HG02852 (cell line): ENCODE measurements around the gene EPHB2.
"Not testable (repeated sequence)": the region's sequence is repeated elsewhere in the genome, so short reads cannot be mapped to it uniquely, and the experiment has no call there.

Source experiments
- ATAC-seq: cut with Tn5 transposase; IDR thresholded peaks from one replicate; pipeline ENCODE4 v1.9.1; 2021; ENCODE audit warnings: mild to moderate bottlenecking, moderate library complexity; ENCODE audit not compliant: unreplicated experiment

EPHB2 gene

DNA sequence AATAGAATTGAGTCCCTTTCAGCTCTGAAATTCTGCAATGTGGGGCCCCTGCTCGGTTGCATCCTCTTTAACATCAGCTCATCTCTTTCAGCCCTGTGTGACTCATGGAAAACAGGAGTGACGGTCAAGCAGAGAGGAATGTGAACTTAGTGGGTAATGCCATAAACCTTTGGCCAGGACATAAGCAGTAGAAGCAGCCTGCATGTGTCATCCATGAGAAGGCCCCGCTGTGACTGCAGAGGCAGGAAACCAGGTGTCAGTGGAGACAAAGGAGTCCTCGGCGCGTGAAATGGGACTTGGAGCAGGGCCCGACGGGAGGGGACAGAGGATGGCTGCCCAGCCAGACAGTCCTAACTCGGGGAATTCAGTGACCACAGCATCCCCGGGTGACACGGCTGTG lies 21.1 kb upstream of the EPHB2 start:
- ATAC-seq = no peak

DNA sequence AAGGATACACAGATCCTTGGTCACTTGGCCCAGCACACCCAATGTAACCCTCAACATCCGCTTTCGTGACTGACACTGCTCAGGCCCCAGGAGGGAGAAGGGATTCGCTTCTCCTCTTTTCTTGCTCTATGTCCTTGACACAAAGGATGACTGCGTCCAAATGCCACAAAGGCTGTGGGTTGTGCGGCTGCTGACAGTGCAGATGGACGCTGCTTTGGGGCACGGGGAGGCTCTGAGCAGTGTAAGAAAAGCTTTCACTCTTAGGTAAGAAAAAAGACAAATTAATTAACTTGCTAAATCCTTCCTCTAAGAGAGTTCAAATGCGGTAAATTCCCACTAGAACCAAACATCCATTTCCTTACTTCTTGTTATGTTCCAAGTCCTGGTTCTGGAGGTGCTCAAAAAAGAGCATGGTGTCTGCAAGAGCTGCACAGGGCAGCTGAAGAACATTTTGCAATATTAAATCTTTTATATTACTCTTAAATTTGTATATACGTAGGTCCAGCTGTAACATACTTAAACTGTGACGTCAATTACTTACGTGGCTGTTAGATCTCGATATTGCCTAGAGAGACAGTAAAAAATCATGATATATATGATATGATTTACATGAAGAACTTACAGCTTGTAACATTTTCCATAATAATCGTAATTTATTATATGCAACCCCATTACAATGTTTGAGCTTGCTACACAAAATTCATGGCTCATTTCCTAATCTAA lies 19.4 kb upstream of the EPHB2 start:
- no peak for ATAC-seq

GRCh38 chr1:22694172-22694571 lies 16.5 kb upstream of the EPHB2 start:
- no peak for ATAC-seq

DNA sequence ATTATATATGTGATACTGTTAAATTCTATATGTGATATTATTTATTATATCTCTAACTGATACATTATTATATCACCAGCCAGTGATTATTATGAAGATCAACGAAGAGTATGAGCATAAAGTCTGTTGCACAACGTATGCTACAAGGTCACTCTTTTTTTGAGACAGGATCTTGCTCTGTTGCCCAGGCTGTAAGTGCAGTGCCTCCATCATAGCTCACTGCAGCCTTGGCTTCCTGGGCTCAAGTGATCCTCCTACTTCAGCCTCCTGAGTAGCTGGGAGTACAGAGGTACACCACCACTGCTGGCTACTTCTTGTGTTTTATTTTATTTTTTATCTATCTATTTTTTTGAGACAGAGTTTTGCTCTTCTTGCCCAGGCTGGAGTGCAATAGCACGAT lies 14.0 kb upstream of the EPHB2 start:
- ATAC-seq = no peak

DNA sequence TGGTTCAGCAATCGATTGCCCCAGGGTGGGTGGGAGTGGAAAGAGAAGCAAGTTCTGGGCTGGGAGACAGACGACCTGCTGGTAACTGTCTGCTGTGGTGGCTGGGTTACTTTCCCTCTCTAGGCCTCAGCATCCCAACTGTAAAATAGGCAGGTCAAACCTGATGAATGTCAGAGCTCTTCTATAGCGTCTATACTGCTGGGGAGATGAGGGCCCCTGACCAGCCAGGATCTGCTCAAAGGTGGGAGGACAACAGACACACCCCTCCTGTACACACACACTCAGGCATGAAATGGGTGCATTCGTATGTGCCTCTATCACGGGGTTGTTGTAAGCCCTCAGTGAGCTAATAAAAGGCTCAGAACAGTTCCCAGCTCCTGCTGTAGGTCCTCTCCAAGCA lies 12.7 kb upstream of the EPHB2 start:
- ATAC-seq = no peak

DNA sequence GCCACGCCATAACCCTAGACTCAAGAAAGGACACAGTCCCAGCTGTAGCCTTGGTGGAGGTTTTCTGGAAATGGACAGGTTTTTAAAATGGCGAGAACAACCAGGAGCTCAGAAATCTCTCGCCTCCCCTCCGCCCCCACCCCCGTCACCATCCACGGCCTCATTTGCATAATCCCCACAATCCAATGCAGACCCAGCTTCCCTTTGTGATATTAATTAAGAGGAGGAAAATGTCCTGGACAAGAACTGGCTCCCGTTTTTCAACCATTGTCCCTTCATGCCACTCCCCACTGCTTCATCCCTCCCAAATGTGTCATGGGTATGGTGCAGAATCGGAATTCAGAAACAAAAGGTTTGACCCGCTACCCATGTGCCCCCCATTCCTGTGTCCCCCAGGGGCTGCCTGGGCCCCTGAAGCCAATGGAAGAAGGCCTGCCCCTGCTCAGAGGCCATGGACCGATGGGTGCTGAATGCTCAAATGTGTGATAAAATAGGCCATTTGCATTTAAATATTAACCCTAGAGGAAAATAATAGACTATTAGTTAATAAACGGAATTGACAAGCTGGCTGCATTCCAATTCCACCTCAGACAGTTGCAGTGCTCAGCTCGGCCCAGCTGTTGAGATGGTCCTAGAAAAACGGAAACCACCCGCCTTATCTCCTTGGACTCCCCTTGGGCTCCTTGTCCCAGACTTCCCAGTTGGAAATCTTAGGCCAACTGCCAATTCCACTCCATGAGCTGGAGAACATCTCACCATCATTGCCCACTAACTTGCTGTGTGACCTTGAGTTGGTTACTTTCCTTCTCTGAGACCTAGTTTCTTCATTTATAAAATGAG lies 10.7 kb upstream of the EPHB2 start:
- no peak for ATAC-seq

DNA sequence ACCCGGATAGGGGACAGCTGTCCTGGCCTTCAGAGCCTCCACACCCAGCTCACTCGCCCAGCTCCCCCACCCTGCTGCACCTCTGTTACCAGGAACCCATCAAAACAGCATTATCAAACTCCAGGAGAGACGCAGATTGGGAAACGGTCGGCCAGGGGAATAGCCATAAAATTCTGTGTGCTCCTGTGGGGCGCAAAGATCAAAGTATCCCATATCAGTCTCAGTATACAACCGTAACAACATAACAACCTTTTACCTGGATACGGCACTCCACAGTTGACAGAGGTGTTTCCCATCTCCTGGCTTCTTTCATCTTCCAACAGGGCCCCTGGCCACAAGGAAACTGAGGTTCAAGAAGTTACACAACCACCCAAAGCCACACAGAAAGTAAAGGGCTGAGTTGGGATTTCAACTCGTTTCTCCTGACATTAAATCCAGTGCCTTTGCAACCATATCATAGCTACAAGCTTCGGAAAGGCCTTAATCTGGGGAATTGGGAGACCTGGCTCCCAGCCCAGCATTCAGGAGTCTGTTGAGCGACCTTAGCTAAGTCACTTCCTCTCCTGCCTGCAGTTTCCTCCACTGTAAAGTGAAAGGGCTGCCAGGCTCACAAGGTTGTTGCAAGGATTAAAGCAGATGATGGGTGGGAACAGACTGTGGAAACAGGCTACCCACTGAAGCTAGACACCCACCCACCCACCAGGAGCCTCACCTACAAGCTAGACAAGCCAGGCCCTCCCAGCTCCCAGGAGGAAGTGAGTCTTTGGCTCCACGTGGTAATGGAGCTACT lies 8.1 kb upstream of the EPHB2 start:
- ATAC-seq = no peak

- no peak for ATAC-seq
These were observed 6.1 kb upstream of the EPHB2 start for GRCh38 chr1:22704440-22705067.

GRCh38 chr1:22705586-22705985 lies 5.1 kb upstream of the EPHB2 start:
- ATAC-seq = no peak

DNA sequence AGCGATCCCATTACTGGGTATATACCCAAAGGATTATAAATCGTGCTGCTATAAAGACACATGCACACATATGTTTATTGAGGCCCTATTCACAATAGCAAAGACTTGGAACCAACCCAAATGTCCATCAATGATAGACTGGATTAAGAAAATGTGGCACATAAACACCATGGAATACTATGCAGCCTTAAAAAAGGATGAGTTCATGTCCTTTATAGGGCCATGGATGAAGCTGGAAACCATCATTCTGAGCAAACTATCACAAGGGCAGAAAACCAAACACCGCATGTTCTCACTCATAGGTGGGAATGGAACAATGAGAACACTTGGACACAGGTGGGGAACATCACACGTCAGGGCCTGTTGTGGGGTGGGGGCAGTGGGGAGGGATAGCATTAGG lies 4.5 kb upstream of the EPHB2 start:
- ATAC-seq = not testable (repeated sequence)

- no peak for ATAC-seq
These were observed 1.9 kb upstream of the EPHB2 start for GRCh38 chr1:22708777-22709176.

GRCh38 chr1:22709227-22709626 lies 1.4 kb upstream of the EPHB2 start:
- no peak for ATAC-seq

GRCh38 chr1:22709891-22710700 lies 543 bp upstream of the EPHB2 start:
- no peak for ATAC-seq

- ATAC-seq = no peak
These were observed 432 bp downstream of the EPHB2 start for GRCh38 chr1:22711071-22711470.

GRCh38 chr1:22711591-22712501 lies 1.2 kb downstream of the EPHB2 start:
- no peak for ATAC-seq

GRCh38 chr1:22712502-22713271 lies 2.0 kb downstream of the EPHB2 start:
- ATAC-seq = no peak

DNA sequence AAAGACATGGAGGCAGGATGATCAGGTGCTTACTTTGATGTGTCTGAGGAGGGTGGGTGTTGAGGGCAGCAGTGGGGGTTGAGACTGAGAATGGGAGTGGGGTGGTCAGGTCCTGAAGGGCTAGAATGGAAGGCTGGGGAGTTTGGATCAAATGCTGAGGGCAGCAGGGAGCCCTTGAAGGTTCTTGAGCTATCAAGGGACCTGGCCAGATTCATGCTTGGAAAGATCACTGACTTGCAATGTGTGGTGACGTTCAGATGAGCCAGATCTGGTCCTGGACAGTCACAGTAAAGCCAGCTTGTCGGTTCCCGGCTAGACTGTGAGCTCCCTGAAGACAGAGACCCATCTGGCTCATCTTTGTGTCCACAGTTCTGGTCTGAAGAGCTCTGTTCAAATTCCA lies 3.8 kb downstream of the EPHB2 start:
- no peak for ATAC-seq

DNA sequence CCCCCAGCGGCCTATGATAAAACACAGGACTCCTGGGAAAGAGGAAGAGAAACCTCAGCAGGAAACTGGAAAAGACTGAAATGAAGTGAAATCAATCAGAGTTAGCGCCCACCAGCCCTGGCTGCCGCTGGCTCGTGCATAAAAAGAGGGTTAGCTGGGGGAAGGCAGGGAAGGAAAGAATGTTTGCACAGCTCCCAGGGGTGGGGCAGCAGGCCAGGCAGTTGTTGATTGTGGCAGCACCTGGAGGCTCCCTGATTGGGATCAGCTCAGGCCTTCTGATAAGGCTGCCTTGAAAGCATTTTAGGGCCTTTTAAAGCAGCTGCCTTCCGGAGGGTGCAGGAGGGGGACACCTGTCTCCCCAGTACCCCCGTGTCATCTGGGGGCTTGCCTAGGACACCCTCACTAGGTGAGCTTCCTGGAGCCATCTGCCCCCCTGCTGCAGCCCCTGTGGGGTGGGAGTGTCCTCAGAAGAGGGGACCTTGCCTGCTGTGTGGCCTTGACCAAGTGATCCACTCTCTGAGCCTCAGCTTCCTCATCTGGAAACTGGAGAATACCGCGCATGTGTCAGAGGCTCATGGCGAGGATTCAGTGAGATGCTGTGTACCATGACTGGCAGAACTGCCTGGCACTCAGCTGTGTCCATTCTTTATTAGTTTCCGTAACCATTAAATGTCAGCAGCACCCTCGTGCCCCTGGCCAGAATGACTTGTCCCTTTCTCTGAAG lies 6.6 kb downstream of the EPHB2 start:
- no peak for ATAC-seq
